ENCODE data around the gene C1QTNF1. TPM values are rescaled to one million over a fixed set of nuclear protein-coding genes. Genes with fewer than 3 reads are reported as not detected.

The C1QTNF1 gene
- polyA plus RNA-seq, 1 donor (not counting 4 experiments of a cell fraction or from before 2014, with no cell fraction given): 6.6 TPM

DNA sequence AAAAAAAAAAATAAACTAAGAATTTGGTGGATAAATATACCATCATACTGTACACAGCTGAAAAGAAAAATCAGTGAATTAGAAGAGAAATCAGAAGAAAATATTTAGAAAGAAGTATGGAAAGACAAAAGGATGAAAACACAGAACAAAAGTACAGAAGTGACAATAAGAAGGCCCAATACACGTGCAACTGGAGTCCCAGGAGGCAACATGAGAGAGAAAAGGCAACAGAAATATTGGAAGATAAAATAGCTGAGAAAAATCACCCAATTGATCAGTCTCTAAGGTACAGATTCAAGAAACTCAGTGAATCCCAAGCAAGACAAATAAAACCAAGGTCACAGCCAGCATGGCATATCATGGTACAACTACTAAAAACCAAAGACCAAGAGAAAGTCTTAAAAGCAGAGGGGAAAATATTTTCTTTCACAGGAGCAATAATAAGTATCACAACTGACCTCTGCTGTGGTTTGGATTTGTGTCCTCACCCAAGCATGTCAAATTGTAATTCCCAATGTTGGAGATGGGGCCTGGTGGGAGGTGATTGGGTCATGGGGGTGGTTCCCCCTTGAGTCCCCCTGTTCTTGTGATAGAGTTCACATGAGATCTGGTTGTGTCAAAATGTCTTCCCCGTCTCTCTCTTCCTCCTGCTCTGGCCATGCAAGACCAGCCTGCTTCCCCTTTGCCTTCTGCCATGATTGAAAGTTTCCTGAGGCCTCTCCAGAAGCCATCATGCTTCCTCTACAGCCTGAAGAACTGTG is 30.4 kb downstream of the C1QTNF1 start:
- H3K27ac ChIP-seq (ENCODE audit: control insufficient read depth, insufficient read depth, low read length): no peak overlapping the region
- FAIRE-seq: no peak
- no peak overlapping the region for H3K9ac ChIP-seq (ENCODE audit: control insufficient read depth, extremely low read depth, insufficient read depth, low read length)
- no peaks in the 10 kb centered on the region for H3K36me3 ChIP-seq (ENCODE audit: control insufficient read depth in 2 of 2, extremely low read depth in 1 of 2, insufficient read depth in 2 of 2, low read length in 2 of 2)
- no peaks in the 10 kb centered on the region for H3K4me1 ChIP-seq (ENCODE audit: control insufficient read depth, extremely low read depth, insufficient read depth, low read length)
- no peaks in the 10 kb centered on the region for H3K27me3 ChIP-seq (ENCODE audit: control insufficient read depth, extremely low read depth, insufficient read depth, low read length)
- no peaks in the 10 kb centered on the region for H4K20me1 ChIP-seq (ENCODE audit: control insufficient read depth, extremely low read depth, insufficient read depth, low read length)
- H2AFZ ChIP-seq (ENCODE audit: control insufficient read depth, low read length): no peak overlapping the region
- no peak overlapping the region for H3K4me2 ChIP-seq (ENCODE audit: control insufficient read depth, extremely low read depth, insufficient read depth, low read depth, low read length)
- no peaks in the 10 kb centered on the region for H3K79me2 ChIP-seq (ENCODE audit: control insufficient read depth, insufficient read depth, low read length)
- H3K9me3 ChIP-seq (ENCODE audit: control insufficient read depth, low read depth, low read length): no peaks in the 10 kb centered on the region
- no peak overlapping the region for H3K4me3 ChIP-seq (ENCODE audit: control insufficient read depth in 2 of 3, extremely low read depth in 1 of 3, insufficient read depth in 2 of 3, low read depth in 1 of 3, low read length in 3 of 3)
- DNase-seq (ENCODE audit: low read depth, low spot score): no peak
- H3K9me1 ChIP-seq (ENCODE audit: control insufficient read depth, extremely low read depth, insufficient read depth, low read length): no peaks in the 10 kb centered on the region
- TF ChIP-seq EZH2 (IDR thresholded peaks at IDR 0.05; ENCODE audit: low read length): no peak
- TF ChIP-seq CTCF (optimal IDR thresholded peaks at IDR 0.05 in 1 of 3, IDR thresholded peaks at IDR 0.05 in 1 of 3, conservative IDR thresholded peaks at IDR 0.05 in 1 of 3; ENCODE audit: extremely low read depth in 1 of 3, insufficient read depth in 2 of 3, low read length in 3 of 3): no peak
- dilution Hi-C loops (cut with MboI; ENCODE audit: extremely low pct_ligation_motif_present, low sequenced_read_pairs): no loop called here

- no peaks in the 10 kb centered on the region for H3K36me3 ChIP-seq (ENCODE audit: control insufficient read depth in 2 of 2, extremely low read depth in 1 of 2, insufficient read depth in 2 of 2, low read length in 2 of 2)
- H3K27me3 ChIP-seq (ENCODE audit: control insufficient read depth, extremely low read depth, insufficient read depth, low read length): no peaks in the 10 kb centered on the region
- H3K9me3 ChIP-seq (ENCODE audit: control insufficient read depth, low read depth, low read length): no peaks in the 10 kb centered on the region
- dilution Hi-C loops (cut with MboI; ENCODE audit: extremely low pct_ligation_motif_present, low sequenced_read_pairs): no loop called here
- H2AFZ ChIP-seq (ENCODE audit: control insufficient read depth, low read length): no peak overlapping the region
- no peaks in the 10 kb centered on the region for H3K9me1 ChIP-seq (ENCODE audit: control insufficient read depth, extremely low read depth, insufficient read depth, low read length)
- DNase-seq (ENCODE audit: low read depth, low spot score) (no peak), FAIRE-seq (no peak)
- H3K4me2 ChIP-seq (ENCODE audit: control insufficient read depth, extremely low read depth, insufficient read depth, low read depth, low read length): no peak overlapping the region
- H3K4me3 ChIP-seq (ENCODE audit: control insufficient read depth in 2 of 3, extremely low read depth in 1 of 3, insufficient read depth in 2 of 3, low read depth in 1 of 3, low read length in 3 of 3): no peak overlapping the region
- H3K4me1 ChIP-seq (ENCODE audit: control insufficient read depth, extremely low read depth, insufficient read depth, low read length): no peaks in the 10 kb centered on the region
- no peak for TF ChIP-seq EZH2 (IDR thresholded peaks at IDR 0.05; ENCODE audit: low read length)
- no peak for TF ChIP-seq CTCF (optimal IDR thresholded peaks at IDR 0.05 in 1 of 3, IDR thresholded peaks at IDR 0.05 in 1 of 3, conservative IDR thresholded peaks at IDR 0.05 in 1 of 3; ENCODE audit: extremely low read depth in 1 of 3, insufficient read depth in 2 of 3, low read length in 3 of 3)
- H3K27ac ChIP-seq (ENCODE audit: control insufficient read depth, insufficient read depth, low read length): no peak overlapping the region
- no peaks in the 10 kb centered on the region for H4K20me1 ChIP-seq (ENCODE audit: control insufficient read depth, extremely low read depth, insufficient read depth, low read length)
- H3K79me2 ChIP-seq (ENCODE audit: control insufficient read depth, insufficient read depth, low read length): no peaks in the 10 kb centered on the region
- no peak overlapping the region for H3K9ac ChIP-seq (ENCODE audit: control insufficient read depth, extremely low read depth, insufficient read depth, low read length)
Observed at GRCh38 chr17:79055197-79055596, 31.2 kb downstream of the C1QTNF1 start.
